ENCODE data around the gene MED25.
A peak's percentile ranks its signal among the peaks of the same experiment; 100 is the strongest.

Gene MED25

DNA sequence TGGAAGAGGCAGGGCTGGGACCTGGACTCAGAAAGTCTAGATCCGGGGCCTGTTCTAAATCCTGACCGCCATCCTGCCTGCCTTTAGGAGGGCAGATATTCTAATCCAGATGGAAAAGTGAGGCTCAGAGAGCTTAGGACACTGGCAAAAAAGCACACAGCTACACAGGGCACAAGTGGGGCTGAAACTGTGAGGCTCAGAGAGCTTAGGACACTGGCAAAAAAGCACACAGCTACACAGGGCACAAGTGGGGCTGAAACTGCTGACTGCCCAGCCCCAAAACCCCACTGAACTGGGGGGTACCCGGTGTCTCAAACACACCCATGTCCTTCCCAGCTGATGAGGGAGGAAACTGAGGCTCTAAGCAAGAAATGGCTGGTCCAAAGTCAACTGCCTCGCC, 57.1 kb downstream of the MED25 start:
- DNase-seq, result no peak

GRCh38 chr19:49875857-49876421, 57.9 kb downstream of the MED25 start:
- peak; percentile 92 for DNase-seq

- peak; percentile 100 for DNase-seq
These were observed 58.4 kb downstream of the MED25 start for GRCh38 chr19:49876422-49877019.

GRCh38 chr19:49877020-49877878, 59.2 kb downstream of the MED25 start, which contains the start of the genes AKT1S1 and TBC1D17:
AKT1S1 (minus strand) TSS chr19:49877355; CDS start chr19:49873295, 4,060 bp downstream.
TBC1D17 (plus strand) TSS chr19:49877702; CDS start chr19:49877724, 22 bp downstream.
- DNase-seq, result peak; percentile 100

GRCh38 chr19:49877879-49878743, 60.0 kb downstream of the MED25 start:
- no peak for DNase-seq

DNA sequence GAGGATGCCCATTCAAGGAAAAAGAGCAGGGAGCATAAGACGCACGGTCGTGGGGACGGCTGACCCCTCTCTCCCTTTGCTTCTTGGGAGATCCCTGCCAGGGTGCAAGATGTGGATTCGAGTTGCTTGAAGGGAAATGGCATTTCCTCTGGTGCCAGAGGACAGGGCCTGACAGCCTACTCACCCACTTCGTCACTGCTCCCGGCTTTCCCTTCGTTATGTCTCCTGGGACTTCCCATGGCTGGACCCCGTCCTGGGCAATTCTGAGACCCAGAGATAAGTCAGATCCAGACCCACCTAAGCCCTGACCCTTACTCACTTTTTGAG, 60.6 kb downstream of the MED25 start:
- DNase-seq, result no peak

DNA sequence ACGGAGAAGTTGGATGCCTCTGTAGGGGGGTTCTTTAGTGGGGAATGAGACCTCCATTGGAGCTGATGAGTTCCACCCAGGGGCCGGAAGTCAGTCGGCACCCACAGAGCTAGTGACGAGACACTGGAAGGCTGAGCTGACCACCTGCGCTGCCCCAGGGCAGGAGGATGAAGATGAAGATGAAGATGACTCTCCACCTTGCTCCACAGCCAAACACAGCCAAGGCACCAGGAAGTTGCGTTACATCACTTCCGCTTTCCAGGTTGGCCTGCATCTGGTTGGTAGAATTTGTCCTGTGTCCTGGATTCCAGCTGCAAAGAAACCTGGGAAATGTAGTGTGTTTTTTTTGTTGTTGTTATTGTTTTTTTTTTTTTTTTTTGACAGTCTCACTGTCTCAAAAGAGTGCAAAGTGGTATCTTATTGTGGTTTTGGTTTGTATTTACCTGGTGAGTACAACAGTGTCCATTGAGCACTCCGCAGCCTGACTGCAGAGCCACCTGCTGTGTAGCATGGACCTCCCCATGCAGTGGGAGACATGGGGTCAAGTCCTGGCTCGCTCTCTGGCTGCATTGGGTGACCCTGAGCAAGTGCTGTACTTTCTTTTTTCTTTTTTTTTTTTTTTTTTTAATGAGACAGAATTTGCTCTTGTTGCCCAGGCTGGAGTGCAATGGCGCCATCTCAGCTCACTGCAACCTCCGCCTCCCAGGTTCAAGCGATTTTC, 61.3 kb downstream of the MED25 start:
- DNase-seq, result no peak

GRCh38 chr19:49880162-49880869, 62.2 kb downstream of the MED25 start:
- no peak for DNase-seq

DNA sequence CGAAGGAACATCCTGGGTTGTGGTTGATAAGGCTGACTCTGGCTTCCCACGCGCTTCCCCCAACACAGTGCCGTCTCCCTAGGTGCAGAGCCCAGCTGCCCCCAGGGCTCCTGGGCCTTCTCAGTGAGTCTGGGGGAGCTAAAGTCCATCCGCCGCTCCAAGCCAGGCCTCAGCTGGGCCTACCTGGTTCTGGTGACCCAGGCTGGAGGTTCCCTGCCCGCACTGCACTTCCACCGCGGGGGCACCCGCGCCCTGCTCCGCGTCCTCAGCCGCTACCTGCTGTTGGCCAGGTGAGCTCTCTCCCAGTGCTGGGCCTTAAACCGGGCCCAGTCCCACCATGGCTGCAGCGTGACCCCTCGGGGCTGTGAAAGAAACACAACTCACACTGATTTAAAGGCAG, 63.1 kb downstream of the MED25 start:
- no peak for DNase-seq

DNA sequence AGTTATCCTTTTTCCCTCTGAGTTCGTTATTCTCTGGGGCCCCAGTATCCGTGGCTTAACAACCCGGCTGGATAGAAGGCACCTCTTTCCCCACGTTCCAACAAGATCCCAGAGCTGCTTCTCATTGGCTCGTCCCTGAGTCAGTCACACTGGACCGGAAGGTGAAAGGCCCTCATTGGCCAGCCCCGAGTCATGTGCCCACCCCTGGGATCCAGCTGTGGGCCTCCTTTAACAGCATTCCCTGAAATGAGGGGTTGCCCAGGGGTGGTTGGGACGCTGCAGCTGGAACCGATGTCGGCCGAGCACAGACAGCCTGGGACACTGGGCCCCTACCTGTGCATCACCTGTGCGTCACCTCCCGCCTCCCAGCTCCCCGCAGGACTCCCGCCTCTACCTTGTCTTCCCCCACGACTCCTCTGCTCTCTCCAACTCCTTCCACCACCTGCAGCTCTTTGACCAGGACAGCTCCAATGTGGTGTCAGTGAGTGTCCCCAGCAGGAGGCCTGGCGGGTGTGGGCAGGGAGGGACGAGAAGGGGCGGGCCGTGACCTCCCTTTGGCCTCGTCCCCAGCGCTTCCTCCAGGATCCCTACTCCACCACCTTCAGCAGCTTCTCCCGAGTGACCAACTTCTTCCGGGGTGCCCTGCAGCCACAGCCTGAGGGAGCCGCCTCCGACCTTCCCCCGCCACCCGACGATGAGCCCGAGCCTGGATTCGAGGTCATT, 63.7 kb downstream of the MED25 start:
- DNase-seq, result no peak

DNA sequence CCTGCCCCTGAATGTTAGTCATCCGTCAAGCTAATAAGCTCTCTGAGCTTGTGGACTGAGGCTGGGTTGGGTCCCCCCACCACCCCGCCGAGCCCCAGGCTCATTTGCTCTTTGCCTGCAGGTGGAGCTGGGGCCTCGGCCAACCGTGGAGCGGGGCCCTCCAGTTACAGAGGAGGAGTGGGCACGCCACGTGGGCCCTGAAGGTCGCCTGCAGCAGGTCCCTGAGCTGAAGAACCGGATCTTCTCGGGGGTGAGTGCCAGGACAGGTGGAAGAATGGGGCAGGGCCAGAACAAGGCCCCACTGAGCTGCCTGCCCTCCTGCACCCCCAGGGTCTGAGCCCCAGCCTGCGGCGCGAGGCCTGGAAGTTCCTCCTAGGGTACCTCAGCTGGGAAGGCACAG, 64.6 kb downstream of the MED25 start:
- no peak for DNase-seq

GRCh38 chr19:49883094-49883493, 65.0 kb downstream of the MED25 start:
- no peak for DNase-seq

DNA sequence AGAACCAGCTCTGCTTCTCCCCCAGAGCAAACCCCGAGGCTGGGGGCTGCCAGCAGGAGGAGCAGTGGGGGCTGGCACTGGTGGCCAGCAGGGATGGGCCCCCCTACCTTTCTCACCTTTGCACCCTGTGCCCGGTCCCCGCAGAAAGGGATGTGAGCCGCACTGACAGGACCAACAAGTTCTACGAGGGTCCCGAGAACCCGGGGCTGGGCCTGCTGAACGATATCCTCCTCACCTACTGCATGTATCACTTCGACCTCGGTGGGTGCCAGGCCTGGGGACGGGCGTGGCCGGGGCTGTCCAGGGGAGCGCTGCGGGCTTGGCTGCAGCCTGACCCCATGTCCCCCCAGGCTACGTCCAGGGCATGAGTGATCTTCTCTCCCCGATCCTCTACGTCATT, 66.0 kb downstream of the MED25 start:
- DNase-seq, result no peak

DNA sequence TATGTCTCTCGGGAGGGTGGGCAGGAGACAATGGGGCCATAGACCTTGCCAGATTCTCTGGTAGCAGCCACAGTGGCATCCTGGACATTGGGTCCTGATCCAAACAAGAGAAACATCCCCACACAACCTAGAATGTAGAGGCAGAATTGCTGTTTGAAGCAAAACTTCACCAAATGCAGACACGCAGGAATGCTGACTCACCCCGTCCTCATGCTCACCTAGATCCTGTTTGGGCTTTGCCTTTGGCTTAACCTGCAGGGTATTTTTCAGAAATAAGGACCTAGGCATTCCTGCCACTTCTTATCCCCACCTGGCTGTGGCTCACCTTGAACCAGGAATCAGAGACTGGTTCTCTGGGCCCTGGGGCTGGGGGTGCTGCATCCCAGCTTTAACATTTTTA, 66.7 kb downstream of the MED25 start:
- no peak for DNase-seq

All from retina (tissue), 1 donor.